HL-60/S4 treated with retinoic acid at 250 ng/mL for 4 days and 3 days (cell line): ENCODE measurements around the gene AGPAT4.
"Not testable (repeated sequence)": the region's sequence is repeated elsewhere in the genome, so short reads cannot be mapped to it uniquely, and the experiment has no call there.

Experiments used
- in situ Hi-C: fragments of 300-500 bp; cut with MboI; formaldehyde crosslinking; loops from 2 replicates; pipeline ENCODE4 v1.7.0; 2022; ENCODE audit warnings: low sequenced_read_pairs

AGPAT4 gene

DNA sequence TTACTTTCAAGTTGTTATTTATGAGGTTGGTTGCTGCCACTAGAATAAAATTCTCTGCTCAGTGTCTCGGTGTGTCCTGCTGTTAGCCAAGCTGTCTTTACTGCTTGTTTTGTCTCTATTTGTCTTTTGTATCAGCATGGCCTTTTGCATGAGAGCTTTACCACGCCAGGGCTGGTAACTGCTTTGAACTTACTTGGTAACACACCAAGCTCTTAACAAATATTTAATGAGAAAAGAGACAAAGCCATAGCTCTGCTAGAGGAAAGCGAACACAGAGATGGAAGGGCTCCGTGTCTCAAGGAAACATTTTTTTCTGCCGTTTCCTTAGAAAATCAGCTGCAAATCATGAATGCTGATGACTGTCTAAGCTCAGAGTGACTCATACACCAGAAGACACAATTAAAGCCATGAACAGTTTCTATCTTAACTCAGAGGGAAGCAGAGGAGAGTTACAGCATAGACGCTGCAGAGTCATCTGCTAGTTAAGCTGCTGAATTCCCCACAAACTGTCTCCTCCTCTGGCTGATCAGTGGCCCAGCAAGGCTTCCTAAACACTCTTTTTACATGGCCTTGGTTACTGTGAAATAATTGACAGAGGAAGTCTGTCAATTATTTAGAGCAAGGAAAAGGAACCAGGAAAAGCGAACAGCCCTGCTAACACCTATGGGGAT is 44.8 kb downstream of the AGPAT4 start:
- in situ Hi-C loops = no loop called here

DNA sequence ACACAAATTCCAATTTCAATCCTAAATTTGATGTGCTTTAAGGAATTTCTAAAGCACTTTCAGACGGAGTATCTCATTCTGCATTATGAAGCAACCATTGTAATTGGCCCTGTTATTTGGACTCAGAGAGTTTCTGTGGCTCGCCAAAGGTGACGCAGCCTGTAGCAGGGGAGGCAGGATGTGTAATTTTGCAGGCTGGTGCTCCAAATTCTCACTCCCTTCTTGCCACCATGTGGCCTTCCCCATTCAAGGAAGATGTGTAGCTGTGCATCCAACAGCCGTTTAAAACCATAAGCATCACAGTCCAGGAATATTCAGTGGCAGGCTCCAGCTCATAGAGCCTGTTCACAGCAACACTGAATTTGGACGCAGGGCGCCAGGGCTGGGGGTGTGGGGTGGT is 45.8 kb downstream of the AGPAT4 start:
- in situ Hi-C loops = no loop called here

DNA sequence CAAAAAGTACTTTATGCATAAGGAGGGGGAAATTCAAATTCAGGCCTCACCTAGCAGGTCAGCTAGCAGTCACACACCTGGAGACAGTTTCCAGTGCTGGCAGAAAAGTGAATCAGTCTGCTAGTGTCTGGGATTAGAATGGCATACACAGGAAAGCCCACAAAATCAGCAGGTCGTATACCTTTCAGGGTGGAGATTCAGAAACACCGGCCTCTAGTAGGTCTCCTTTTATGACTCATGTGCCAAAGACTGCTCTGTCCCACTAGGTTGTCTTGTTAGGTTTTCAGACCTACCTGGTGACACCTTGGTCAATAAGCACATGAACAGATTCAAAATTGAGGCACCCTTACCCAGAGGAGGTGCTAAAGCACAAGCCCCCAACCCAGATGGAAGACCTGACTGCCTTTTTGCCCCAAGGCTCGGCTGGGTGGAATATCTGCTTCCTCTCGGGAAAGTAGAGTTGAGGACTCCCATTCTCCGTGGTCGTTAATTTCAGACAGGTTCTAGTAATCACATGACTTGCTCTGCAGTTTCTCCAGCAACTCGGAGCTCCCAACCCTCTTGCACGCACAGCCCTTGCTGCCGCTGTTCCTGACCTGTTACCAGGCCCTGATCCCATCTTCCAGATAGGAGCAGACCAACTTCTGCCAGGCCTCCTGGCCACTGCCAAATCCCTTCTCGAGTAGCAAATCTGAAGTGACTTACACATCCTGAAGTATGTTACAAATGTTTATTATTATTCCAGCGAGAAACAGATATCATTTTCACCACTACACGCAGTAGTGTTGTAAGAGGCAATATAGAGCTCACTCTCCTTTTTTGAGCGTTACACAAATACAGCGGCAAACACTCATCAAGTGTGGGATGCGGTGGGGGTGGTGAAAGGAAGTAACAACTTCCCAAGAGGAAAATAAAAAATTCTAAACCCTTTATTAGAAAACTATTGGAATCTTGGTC is 46.6 kb downstream of the AGPAT4 start:
- in situ Hi-C loops = no loop called here

DNA sequence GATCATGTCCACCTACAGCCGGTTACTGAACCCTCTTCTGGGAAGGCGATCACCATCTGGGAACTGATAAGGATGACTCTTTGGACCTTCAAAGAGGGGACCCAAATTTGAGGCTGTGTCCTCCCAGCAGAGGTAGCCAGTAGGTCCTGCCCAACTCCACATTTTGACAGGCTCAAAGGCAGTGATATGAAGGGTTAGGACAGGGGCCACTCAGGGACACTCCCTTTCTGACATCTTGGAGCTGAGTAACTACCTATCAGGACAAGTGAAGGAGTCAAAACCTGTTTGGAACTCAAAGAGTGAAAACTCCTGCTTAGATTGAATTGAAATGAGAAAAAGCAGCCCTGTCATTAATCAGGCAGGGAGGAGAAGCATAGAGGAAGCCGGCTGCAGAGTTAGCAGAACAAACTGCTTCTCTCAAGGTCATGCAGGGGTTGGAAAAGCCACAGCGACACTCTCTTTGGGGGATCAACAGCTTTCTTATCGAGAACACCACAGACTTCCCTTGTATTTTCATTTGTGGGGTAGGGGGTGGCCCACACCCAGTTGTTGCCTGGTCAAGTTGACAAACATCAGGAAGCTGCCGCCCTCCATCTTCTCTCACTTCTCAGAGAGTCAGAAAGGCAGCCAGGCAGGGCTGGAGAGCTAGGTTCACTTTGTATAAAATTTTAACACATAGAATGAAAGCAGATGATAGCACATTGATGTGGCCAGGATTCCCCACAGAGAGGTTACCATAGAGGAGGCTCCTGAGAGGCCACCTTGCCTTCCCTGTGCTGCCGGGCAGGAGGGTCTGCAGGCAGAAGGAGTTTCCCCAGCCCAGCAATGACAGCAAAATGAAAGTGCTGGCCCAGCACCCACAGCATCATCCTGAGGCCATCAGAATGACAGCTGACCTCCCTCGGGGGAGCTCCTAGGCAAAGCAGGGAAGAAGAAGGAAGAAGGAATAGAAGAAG is 47.6 kb downstream of the AGPAT4 start:
- in situ Hi-C loops = no loop called here

DNA sequence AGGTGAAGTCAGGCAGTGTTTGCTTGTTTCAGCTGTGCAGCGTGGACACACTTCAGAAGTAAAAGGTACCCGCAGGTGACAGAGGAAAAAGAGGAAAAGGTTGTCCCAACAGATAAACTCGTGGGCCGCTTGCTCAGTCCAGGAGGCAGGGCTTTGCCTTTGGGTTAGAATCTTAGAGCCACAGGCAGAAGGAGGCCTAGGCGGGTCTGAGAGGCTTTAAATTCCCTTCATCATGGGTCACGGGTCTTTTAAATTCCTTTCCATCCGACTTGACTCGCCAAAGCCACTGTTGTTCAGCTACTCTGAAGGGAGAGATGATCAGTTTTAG is 48.2 kb downstream of the AGPAT4 start:
- in situ Hi-C loops = no loop called here

DNA sequence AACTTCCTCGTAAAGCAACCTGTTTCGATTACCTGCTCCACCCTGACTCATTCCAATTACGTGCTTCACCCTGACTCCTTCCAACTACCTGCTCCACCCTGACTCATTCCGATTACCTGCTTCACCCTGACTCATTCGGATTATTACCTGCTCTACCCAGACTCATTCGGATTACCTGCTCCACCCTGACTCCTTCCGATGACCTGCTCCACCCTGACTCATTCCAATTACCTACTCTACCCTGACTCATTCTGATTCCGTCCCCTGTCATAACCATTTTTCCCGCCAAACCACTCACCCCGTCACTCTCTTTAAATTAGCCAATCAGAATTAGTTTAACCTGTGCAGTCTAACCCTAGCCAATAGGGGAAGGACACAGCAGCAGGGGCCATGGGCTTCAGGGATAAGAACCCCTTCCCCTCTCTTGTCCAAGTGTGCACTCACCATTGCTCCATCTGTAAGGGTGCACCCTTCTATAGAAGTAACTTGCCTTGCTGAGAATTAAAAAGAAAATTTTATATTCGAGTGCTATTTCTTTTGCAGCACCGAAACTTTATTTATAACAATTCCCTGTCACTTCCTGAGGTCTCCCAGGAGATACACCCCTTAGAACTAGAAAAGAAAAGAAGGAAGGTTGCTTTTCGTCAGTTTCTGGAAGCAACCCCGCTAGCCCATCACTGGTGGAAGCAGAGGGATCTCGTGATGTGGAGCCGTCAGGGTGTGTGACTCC is 48.7 kb downstream of the AGPAT4 start:
- in situ Hi-C loops = not testable (repeated sequence)

GRCh38 chr6:161223646-161224045 is 50.2 kb downstream of the AGPAT4 start:
- in situ Hi-C loops = no loop called here

- in situ Hi-C loops = no loop called here
These were observed 51.1 kb downstream of the AGPAT4 start for GRCh38 chr6:161222706-161223234.

DNA sequence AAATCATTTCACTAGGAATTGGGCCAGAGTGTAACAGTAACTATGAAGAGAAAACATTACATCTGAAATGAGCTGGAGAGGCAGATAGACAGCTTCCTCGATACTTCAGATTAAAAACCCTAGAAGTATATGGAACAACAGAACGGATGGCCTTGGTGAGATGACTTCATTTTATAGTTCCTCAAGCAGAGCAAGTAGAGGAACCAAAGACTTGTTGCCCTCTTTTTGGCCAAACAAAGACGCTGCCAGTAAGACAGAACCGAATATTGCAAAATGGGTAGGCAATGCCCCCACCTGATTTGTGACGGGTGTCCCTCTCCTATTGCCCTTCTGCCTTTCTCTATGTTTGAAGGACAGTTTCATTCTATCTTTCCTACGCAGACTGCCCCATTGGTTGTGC is 53.5 kb downstream of the AGPAT4 start:
- in situ Hi-C loops = no loop called here

DNA sequence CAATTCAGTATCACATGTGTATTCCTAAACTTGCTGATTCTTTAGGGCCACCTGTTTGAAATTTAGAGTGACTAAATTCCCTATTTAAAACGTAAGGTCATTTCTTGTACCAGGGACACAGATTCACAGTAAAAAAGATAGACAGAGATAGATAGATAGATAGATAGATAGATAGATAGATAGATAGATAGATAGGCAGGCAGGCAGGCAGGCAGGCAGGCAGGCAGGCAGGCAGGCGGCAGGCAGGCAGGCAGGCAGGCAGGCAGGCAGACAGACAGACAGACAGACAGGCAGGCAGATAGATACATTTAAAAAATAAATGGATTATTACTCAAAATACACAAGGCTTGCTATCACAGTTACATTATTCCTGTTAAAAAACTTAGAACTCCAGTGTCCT is 54.2 kb downstream of the AGPAT4 start:
- in situ Hi-C loops = no loop called here

DNA sequence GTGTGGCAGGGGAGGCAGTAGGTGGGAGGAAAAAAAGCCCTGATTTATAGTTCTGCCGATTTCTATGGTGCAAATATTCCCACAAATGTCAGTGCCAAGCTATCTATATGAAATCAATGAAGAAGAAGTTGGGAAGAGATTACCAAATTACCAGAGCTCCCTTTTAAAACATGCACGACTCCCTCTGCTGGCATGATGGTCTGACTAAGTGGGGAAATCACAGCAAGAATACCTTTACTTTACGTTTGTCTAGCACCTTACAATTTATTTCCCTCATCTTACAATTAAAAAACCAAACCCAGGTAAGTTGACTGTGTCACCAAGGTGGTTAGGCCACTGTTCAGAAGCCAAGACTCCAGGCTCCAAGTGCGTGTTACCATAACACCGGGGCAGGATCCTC is 55.6 kb downstream of the AGPAT4 start:
- in situ Hi-C loops = no loop called here

- in situ Hi-C loops = no loop called here
These were observed 56.2 kb downstream of the AGPAT4 start for GRCh38 chr6:161217628-161218027.

GRCh38 chr6:161216616-161217205 is 57.1 kb downstream of the AGPAT4 start:
- in situ Hi-C loops = no loop called here

- in situ Hi-C loops = no loop called here
These were observed 57.8 kb downstream of the AGPAT4 start for GRCh38 chr6:161215876-161216615.

DNA sequence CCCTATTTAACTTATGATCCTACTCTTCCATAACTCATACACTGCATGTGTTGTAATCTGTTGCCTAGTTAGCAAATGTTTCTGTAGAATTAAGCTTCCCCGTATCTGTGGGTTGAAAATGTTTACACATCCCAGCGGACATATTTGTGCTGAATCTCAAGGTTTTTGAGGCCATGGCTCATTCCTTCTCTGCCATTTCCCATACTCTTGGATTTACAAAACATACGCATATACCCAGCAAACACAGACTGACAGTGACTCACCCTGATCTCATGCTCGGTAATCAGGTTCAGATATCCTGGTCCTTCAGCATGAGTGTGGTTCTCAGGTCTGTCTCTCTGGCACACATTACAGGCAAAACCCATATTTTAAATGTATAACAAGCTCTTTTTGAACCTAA is 58.7 kb downstream of the AGPAT4 start:
- in situ Hi-C loops = no loop called here

DNA sequence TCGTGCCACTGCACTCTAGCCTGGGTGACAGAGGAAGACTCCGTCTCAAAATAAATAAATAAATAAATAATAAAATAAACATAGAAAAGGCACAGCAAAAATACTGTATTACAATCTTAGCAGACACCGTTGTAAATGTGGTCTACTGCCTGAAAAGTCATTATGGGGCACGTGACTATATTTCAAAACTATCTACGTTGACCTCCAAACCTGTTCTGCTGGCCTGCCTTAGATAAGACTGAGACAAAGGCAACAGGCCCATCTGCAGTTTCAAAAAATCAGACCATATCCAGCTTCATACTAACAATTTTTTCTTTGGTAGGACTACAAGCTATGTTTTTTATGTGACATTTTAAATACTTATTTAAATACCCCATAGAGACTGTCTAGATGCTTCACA is 59.1 kb downstream of the AGPAT4 start:
- in situ Hi-C loops = no loop called here

DNA sequence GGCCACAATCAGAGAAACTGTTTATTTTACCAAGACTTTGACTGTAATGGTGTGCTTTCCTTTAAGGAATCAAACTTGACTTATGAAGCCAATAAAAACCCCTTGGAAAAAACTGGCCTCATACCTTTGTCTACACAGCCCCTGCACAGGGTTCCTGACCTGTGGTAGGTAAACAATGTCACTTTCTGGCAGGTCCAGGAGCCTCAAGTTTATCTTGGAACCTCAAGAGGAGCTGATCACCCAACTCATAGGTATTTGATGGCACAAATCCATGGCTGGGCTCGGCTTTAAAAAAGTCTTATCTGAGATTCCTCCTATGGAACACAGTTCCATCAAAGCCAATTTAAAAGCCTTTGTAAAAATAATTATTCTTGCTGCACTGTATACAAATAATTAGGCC is 61.0 kb downstream of the AGPAT4 start:
- in situ Hi-C loops = no loop called here

DNA sequence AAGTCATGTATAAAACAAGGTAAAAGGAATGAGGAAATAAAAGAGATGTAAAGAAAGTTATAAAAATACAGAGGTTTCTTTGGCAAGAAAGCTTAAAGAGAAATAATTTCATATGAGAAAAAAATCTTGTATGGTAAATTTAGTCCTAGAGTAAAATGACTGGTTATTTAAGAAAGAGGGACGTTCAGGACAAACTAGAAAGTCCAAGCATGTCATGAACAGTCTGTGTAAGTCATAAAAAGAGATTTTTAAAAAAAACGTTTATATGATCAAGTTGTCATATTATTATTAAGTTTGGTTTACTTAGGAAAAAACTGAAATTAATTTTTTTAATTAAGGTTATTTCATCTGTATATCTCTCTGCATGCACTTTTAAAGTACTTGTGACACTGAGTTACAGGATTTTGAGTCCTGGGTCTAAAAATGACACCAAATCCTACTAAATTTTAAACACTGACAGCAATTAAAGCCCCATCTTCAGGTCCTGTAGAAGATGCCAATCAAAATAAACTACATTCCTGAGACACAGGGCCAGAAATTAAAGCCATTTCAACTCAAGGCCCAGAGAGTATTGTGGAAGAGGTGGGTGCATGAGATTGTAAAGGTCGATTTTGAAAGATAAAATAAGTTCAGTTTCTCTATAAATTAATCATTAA is 62.4 kb downstream of the AGPAT4 start:
- in situ Hi-C loops = no loop called here

- in situ Hi-C loops = no loop called here
These were observed 63.0 kb downstream of the AGPAT4 start for GRCh38 chr6:161210857-161211256.
